ENCODE results near the gene HYI. TPM values are rescaled to one million over a fixed set of nuclear protein-coding genes. Genes with fewer than 3 reads are reported as not detected.

The HYI gene
- total and polyA plus RNA-seq, 2 experiments from 2014 or later: 14.3 to 18.9 TPM

DNA sequence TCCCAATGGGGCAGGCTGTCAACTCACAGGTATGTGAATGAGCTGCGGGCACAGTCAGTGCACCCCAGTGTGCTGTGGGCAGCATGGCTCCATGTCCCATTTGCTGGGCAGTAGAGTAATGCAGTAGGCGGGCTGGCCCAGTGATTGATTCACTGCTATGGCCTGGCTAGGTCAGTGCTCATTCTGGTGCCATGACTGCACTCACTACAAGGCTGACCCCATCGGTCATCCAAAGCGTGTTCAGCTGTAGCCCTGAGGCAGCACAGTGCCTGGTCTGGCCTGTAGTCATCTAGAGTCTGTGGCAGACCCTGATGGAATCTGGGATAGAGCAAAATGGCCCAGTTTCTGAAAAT lies 7.4 kb downstream of the HYI start (continued):
- TF ChIP-seq, protein P1, sequence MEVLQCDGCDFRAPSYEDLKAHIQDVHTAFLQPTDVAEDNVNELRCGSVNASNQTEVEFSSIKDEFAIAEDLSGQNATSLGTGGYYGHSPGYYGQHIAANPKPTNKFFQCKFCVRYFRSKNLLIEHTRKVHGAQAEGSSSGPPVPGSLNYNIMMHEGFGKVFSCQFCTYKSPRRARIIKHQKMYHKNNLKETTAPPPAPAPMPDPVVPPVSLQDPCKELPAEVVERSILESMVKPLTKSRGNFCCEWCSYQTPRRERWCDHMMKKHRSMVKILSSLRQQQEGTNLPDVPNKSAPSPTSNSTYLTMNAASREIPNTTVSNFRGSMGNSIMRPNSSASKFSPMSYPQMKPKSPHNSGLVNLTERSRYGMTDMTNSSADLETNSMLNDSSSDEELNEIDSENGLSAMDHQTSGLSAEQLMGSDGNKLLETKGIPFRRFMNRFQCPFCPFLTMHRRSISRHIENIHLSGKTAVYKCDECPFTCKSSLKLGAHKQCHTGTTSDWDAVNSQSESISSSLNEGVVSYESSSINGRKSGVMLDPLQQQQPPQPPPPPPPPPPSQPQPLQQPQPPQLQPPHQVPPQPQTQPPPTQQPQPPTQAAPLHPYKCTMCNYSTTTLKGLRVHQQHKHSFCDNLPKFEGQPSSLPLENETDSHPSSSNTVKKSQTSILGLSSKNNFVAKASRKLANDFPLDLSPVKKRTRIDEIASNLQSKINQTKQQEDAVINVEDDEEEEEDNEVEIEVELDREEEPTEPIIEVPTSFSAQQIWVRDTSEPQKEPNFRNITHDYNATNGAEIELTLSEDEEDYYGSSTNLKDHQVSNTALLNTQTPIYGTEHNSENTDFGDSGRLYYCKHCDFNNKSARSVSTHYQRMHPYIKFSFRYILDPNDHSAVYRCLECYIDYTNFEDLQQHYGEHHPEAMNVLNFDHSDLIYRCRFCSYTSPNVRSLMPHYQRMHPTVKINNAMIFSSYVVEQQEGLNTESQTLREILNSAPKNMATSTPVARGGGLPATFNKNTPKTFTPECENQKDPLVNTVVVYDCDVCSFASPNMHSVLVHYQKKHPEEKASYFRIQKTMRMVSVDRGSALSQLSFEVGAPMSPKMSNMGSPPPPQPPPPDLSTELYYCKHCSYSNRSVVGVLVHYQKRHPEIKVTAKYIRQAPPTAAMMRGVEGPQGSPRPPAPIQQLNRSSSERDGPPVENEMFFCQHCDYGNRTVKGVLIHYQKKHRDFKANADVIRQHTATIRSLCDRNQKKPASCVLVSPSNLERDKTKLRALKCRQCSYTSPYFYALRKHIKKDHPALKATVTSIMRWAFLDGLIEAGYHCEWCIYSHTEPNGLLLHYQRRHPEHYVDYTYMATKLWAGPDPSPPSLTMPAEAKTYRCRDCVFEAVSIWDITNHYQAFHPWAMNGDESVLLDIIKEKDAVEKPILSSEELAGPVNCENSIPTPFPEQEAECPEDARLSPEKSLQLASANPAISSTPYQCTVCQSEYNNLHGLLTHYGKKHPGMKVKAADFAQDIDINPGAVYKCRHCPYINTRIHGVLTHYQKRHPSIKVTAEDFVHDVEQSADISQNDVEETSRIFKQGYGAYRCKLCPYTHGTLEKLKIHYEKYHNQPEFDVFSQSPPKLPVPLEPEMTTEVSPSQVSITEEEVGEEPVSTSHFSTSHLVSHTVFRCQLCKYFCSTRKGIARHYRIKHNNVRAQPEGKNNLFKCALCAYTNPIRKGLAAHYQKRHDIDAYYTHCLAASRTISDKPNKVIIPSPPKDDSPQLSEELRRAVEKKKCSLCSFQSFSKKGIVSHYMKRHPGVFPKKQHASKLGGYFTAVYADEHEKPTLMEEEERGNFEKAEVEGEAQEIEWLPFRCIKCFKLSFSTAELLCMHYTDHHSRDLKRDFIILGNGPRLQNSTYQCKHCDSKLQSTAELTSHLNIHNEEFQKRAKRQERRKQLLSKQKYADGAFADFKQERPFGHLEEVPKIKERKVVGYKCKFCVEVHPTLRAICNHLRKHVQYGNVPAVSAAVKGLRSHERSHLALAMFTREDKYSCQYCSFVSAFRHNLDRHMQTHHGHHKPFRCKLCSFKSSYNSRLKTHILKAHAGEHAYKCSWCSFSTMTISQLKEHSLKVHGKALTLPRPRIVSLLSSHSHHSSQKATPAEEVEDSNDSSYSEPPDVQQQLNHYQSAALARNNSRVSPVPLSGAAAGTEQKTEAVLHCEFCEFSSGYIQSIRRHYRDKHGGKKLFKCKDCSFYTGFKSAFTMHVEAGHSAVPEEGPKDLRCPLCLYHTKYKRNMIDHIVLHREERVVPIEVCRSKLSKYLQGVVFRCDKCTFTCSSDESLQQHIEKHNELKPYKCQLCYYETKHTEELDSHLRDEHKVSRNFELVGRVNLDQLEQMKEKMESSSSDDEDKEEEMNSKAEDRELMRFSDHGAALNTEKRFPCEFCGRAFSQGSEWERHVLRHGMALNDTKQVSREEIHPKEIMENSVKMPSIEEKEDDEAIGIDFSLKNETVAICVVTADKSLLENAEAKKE (CRISPR knock-in tag; IDR thresholded peaks at IDR 0.05): no peak
- TF ChIP-seq JUNB (IDR thresholded peaks at IDR 0.05; ENCODE audit: unreplicated experiment) (no peak), EZH2 (IDR thresholded peaks at IDR 0.05; ENCODE audit: low read depth, unreplicated experiment) (no peak)

GRCh38 chr1:43445606-43446387 lies 7.9 kb downstream of the HYI start:
- no peaks in the 10 kb centered on the region for H3K4me1 ChIP-seq (ENCODE audit: insufficient read depth)
- H3K27me3 ChIP-seq (ENCODE audit: insufficient read depth): no peaks in the 10 kb centered on the region
- no peaks in the 10 kb centered on the region for H3F3A ChIP-seq (replicated peaks; ENCODE audit: low read depth)
- no peaks in the 10 kb centered on the region for H3K36me3 ChIP-seq (ENCODE audit: insufficient read depth)
- Mint-ChIP-seq H3K4me1 (peaks cover 10% of the 10 kb centered on the region; the same call in 2 of the 3 replicates), H3K36me3 (ENCODE audit: low read depth) (peaks cover 40% of the 10 kb centered on the region), H3K27ac (no peak overlapping the region), H3K27me3 (ENCODE audit: insufficient read depth, low read depth, poor library complexity) (peaks cover 6% of the 10 kb centered on the region), H3K9me3 (no peaks in the 10 kb centered on the region), H3K4me3 (no peak overlapping the region)
- H2AFZ ChIP-seq: no peak overlapping the region
- TF ChIP-seq POLR2AphosphoS5 (IDR thresholded peaks at IDR 0.05; ENCODE audit: low read depth) (no peak), ZNF114 (CRISPR knock-in tag; IDR thresholded peaks at IDR 0.05) (no peak), ZNF331 (CRISPR knock-in tag; IDR thresholded peaks at IDR 0.05; ENCODE audit: low read depth) (no peak), CTCF (conservative IDR thresholded peaks at IDR 0.05; ENCODE audit: low read depth in 2 of 2) (no peak), EZH2phosphoT487 (IDR thresholded peaks at IDR 0.05; ENCODE audit: unreplicated experiment) (no peak), CREB1 (CRISPR knock-in tag; IDR thresholded peaks at IDR 0.05; ENCODE audit: low read depth) (no peak)
- TF ChIP-seq, protein P2, sequence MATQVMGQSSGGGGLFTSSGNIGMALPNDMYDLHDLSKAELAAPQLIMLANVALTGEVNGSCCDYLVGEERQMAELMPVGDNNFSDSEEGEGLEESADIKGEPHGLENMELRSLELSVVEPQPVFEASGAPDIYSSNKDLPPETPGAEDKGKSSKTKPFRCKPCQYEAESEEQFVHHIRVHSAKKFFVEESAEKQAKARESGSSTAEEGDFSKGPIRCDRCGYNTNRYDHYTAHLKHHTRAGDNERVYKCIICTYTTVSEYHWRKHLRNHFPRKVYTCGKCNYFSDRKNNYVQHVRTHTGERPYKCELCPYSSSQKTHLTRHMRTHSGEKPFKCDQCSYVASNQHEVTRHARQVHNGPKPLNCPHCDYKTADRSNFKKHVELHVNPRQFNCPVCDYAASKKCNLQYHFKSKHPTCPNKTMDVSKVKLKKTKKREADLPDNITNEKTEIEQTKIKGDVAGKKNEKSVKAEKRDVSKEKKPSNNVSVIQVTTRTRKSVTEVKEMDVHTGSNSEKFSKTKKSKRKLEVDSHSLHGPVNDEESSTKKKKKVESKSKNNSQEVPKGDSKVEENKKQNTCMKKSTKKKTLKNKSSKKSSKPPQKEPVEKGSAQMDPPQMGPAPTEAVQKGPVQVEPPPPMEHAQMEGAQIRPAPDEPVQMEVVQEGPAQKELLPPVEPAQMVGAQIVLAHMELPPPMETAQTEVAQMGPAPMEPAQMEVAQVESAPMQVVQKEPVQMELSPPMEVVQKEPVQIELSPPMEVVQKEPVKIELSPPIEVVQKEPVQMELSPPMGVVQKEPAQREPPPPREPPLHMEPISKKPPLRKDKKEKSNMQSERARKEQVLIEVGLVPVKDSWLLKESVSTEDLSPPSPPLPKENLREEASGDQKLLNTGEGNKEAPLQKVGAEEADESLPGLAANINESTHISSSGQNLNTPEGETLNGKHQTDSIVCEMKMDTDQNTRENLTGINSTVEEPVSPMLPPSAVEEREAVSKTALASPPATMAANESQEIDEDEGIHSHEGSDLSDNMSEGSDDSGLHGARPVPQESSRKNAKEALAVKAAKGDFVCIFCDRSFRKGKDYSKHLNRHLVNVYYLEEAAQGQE (IDR thresholded peaks at IDR 0.05; ENCODE audit: unreplicated experiment): no peak
- H3K79me2 ChIP-seq (replicated peaks; ENCODE audit: insufficient read depth): no peaks in the 10 kb centered on the region
- no peak overlapping the region for H3K27ac ChIP-seq (ENCODE audit: low read depth)
- DNase-seq (ENCODE audit: low spot score) (no peak), ATAC-seq (no peak)
- no peaks in the 10 kb centered on the region for H3K9me2 ChIP-seq (ENCODE audit: insufficient read depth)
- H3K4me2 ChIP-seq: no peak overlapping the region
- H4K20me1 ChIP-seq (replicated peaks; ENCODE audit: insufficient read depth): no peaks in the 10 kb centered on the region
- no peak overlapping the region for H3K4me3 ChIP-seq
